ENCODE data around the gene NKD1. TPM values are rescaled to one million over a fixed set of nuclear protein-coding genes. Genes with fewer than 3 reads are reported as not detected.

The NKD1 gene
- total RNA-seq, 6 donors from 2014 or later: 9.9 to 59.7 (median 21.4) TPM

DNA sequence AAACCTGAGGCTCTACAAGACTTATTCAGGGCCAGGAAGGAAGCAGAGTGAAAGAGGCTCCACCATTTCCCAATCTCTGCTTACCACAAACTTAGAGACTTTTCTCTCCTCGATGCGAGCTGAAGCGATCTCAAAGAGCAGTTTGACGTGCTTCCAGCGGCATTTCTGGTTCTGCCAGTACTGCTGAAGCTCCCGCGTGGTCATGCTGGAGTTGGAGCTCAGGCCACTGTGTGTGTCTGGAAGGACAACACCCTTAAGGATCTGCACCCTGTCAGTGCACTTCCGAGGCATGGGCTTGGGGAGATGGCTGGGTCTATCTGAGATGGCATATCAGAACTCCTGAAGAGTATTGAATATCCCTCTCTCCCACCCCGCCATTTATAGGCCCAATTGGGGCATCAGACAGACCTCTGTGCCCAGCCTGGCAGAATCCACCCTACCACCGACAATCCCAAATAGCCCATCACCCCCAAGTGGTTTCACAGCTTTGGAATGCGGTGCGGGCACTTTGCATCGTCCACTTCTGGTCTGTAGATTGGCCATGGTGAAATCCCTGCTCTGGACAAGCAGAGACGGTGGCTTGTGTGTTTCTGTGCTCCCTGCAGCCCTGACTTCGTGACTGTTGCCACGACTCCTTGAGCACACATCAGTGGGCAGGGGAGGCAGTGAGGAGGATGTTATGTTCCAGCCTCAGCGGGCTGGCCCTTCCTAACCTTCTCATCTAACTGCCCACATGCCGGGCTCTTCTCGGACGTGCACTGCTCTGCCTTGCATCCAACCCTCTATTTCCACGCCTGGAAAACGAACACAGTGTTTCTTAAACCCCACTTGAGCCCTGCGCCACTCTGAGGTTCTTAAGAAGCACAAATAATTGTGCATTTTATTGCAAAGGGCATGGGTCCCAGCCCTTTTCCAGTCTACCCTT is 127.8 kb downstream of the NKD1 start:
- Histone ChIP-seq H3K27ac (peak overlapping the region; percentile 5 to 77 (median 32)), H3K9me3 (peaks cover 5 to 24% (median 18%) of the 10 kb centered on the region in 4 donors), H3K4me3 (no peak overlapping the region), H3K36me3 (peaks cover 0 to 16% (median 13%) of the 10 kb centered on the region in 4 donors), H3K4me1 (peaks cover 0 to 31% (median 5%) of the 10 kb centered on the region in 4 donors), H3K27me3 (no peaks in the 10 kb centered on the region)
- 68 to 77% methylated on average over 21 to 22 of the region's 23 CpGs for WGBS, 2 donors
- peak in 1 of 2 donors; percentile 4 for TF ChIP-seq POLR2AphosphoS5 (IDR thresholded peaks at IDR 0.05)
- TF ChIP-seq, protein P1, sequence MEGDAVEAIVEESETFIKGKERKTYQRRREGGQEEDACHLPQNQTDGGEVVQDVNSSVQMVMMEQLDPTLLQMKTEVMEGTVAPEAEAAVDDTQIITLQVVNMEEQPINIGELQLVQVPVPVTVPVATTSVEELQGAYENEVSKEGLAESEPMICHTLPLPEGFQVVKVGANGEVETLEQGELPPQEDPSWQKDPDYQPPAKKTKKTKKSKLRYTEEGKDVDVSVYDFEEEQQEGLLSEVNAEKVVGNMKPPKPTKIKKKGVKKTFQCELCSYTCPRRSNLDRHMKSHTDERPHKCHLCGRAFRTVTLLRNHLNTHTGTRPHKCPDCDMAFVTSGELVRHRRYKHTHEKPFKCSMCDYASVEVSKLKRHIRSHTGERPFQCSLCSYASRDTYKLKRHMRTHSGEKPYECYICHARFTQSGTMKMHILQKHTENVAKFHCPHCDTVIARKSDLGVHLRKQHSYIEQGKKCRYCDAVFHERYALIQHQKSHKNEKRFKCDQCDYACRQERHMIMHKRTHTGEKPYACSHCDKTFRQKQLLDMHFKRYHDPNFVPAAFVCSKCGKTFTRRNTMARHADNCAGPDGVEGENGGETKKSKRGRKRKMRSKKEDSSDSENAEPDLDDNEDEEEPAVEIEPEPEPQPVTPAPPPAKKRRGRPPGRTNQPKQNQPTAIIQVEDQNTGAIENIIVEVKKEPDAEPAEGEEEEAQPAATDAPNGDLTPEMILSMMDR (IDR thresholded peaks at IDR 0.05): no peak
- DNase-seq (peak in 1 of 2 donors; percentile 81), ATAC-seq (ENCODE audit: low FRiP score in 2 of 2) (peak; percentile 31 to 75)

DNA sequence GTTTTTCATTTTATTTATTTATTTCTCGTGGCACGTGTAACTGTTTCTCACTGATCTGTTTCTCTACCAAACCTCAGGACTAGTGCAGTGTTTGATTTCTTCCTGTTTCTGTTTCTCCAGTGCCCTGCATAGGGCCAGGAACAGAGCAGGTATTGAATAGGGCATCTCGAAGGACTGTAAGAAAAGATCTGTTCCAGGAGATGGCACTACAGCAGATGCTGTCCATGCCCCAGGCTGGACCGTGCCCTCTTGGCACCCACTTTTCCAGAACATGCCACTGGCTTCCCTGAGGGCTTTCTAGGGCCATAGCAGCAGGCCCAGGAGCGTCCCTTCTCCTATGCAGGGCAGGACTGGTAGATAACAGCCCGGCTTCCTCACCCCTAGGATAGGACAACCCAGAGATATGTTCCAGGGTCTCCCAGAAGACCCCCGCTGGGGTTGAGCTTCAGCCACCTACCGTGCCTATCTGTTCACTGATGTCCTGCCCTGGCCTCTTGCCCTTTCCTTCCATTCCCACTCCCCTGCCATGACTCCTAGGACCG is 128.6 kb downstream of the NKD1 start:
- no peak for ATAC-seq (ENCODE audit: low FRiP score in 2 of 2)
- Histone ChIP-seq H3K36me3 (peaks cover 0 to 16% (median 13%) of the 10 kb centered on the region in 4 donors), H3K27me3 (no peaks in the 10 kb centered on the region), H3K9me3 (peaks cover 5 to 22% (median 14%) of the 10 kb centered on the region in 4 donors), H3K27ac (peak overlapping the region in 1 of 4 donors; percentile 77), H3K4me1 (peaks cover 0 to 31% (median 5%) of the 10 kb centered on the region in 4 donors), H3K4me3 (no peak overlapping the region)
- TF ChIP-seq POLR2A (IDR thresholded peaks at IDR 0.05) (no peak), POLR2AphosphoS5 (IDR thresholded peaks at IDR 0.05) (no peak), EP300 (IDR thresholded peaks at IDR 0.05) (no peak)
- TF ChIP-seq, protein P1 (IDR thresholded peaks at IDR 0.05): no peak
- 79% methylated on average over 9 of the region's 9 CpGs for WGBS, 2 donors
- no peak for DNase-seq

DNA sequence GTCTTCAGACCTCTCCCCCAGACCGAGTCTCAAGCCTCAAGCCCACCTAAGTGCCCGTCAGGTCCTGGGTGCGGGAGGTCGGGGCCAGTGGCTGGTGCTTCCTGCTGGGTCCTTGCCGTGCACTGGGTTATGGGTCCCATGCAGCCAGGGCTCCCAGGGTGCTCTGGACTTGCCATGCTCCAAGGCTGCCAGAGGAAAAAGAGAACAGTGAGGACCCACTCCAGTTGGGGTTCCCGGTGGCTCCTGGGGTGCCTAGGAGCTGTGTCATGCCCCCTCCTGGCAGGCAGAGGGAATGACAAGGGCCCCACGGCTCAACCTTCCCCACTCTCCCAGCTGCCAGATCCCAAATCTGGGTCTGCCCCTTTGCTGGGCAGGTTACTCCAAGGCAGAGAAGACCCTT is 129.2 kb downstream of the NKD1 start:
- no peak for ATAC-seq (ENCODE audit: low FRiP score in 2 of 2)
- Histone ChIP-seq H3K9me3 (peaks cover 0 to 16% (median 9%) of the 10 kb centered on the region in 4 donors), H3K4me1 (peaks cover 0 to 31% (median 5%) of the 10 kb centered on the region in 4 donors), H3K27ac (peak overlapping the region in 1 of 4 donors; percentile 77), H3K36me3 (peaks cover 0 to 16% (median 13%) of the 10 kb centered on the region in 4 donors), H3K27me3 (no peaks in the 10 kb centered on the region), H3K4me3 (no peak overlapping the region)
- 79 to 94% methylated on average over 5 to 7 of the region's 7 CpGs for WGBS, 2 donors
- peak in 1 of 2 donors; percentile 29 for DNase-seq
- no peak for TF ChIP-seq POLR2AphosphoS5 (IDR thresholded peaks at IDR 0.05)
- no peak for TF ChIP-seq EP300 (IDR thresholded peaks at IDR 0.05)
- TF ChIP-seq, protein P1 (IDR thresholded peaks at IDR 0.05): peak in 3 of 6 experiments; percentile 21 to 43 (median 30)
- TF ChIP-seq POLR2A (IDR thresholded peaks at IDR 0.05): no peak

DNA sequence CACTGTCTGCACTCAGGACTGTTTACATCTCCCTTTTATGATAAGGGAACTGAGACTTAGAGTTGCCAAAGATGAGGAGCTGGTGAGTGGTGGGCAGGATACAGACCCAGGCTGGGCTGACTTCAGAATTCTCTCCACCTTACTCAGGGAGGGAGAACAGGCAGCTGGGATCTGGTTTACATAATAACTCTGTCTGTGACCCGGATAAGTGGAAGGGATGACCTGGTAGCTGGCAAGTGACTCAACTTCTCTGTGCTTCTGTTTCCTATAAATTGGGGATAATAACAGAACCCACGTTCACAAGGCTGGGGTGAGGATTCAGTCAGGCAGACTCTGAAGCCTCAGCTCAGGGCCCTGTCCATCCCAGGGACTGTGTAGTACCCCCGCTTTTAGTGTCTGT is 130.3 kb downstream of the NKD1 start:
- no peaks in the 10 kb centered on the region for H3K27me3 ChIP-seq
- no peak overlapping the region for H3K27ac ChIP-seq
- H3K36me3 ChIP-seq: peaks cover 0 to 9% (median 6%) of the 10 kb centered on the region in 4 donors
- 52 to 68% methylated on average over 3 of the region's 3 CpGs for WGBS, 2 donors
- no peak for DNase-seq
- H3K4me1 ChIP-seq: peaks cover 0 to 32% (median 5%) of the 10 kb centered on the region in 4 donors
- H3K9me3 ChIP-seq: peaks cover 0 to 5% (median under 1%) of the 10 kb centered on the region in 4 donors
- TF ChIP-seq POLR2A (IDR thresholded peaks at IDR 0.05) (no peak), POLR2AphosphoS5 (IDR thresholded peaks at IDR 0.05) (no peak), EP300 (IDR thresholded peaks at IDR 0.05) (no peak)
- TF ChIP-seq, protein P1 (IDR thresholded peaks at IDR 0.05): no peak
- H3K4me3 ChIP-seq: no peak overlapping the region
- ATAC-seq (ENCODE audit: low FRiP score in 2 of 2): no peak
